Retinal pigment epithelial cell (primary cell): ENCODE results near the gene TSPYL1.

ENCODE experiments used
- DNase-seq: peaks from one replicate; pipeline ENCODE4 v3.0.0-alpha.2; 2010; ENCODE audit warnings: low read depth
- H3K4me3 ChIP-seq: 2 replicates; pipeline ENCODE4 v1.5.1; 2011; ENCODE audit warnings: mild to moderate bottlenecking, low read length, control low read depth, moderate library complexity
- CTCF ChIP-seq: conservative IDR thresholded peaks from 2 replicates; pipeline ENCODE4 v1.5.1; 2011; ENCODE audit warnings: low read depth, low read length, control low read depth, inconsistent platforms

Gene TSPYL1

GRCh38 chr6:116309001-116309400 is 29.3 kb upstream of the TSPYL1 start:
- no peak for TF ChIP-seq CTCF
- H3K4me3 ChIP-seq, result no peak overlapping the region
- DNase-seq, result no peak

- no peak for TF ChIP-seq CTCF
- DNase-seq, result no peak
- no peak overlapping the region for H3K4me3 ChIP-seq
These were observed 27.9 kb upstream of the TSPYL1 start for GRCh38 chr6:116307633-116308032.

- TF ChIP-seq CTCF, result no peak
- no peak for DNase-seq
- H3K4me3 ChIP-seq, result no peak overlapping the region
These were observed 27.3 kb upstream of the TSPYL1 start for GRCh38 chr6:116307001-116307400.

- no peak for TF ChIP-seq CTCF
- no peak overlapping the region for H3K4me3 ChIP-seq
These were observed 24.9 kb upstream of the TSPYL1 start for GRCh38 chr6:116304538-116305097.

GRCh38 chr6:116301104-116301503 is 21.4 kb upstream of the TSPYL1 start:
- TF ChIP-seq CTCF, result no peak
- DNase-seq, result no peak

More at GRCh38 chr6:116304538-116305097, 24.9 kb upstream of the TSPYL1 start:
- no peak for DNase-seq

GRCh38 chr6:116300566-116300965 is 20.8 kb upstream of the TSPYL1 start:
- TF ChIP-seq CTCF, result no peak
- H3K4me3 ChIP-seq, result no peak overlapping the region
- no peak for DNase-seq

More at GRCh38 chr6:116301104-116301503, 21.4 kb upstream of the TSPYL1 start:
- H3K4me3 ChIP-seq, result no peak overlapping the region

- DNase-seq, result no peak
- no peak overlapping the region for H3K4me3 ChIP-seq
- TF ChIP-seq CTCF, result no peak
These were observed 19.2 kb upstream of the TSPYL1 start for GRCh38 chr6:116298973-116299372.
